Measurements from ENCODE around the gene PHKB.

DNA sequence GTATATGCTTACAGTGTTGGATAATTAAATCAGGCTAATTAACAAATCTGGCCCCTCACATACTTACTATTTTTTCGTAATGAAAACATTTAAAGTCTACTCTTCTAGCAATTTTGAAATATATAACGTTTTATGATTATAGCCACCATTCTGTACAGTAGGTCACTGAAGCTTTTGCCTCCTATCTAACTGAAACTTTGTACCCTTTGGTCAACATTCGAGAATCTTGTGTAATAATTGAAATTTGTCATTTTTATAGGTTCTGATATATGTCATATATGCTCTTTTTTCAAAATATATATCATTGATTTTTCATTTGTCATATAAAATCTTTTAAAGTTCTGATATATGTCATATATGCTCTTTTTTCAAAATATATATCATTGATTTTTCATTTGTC is 12.7 kb downstream of the PHKB start:
- TF ChIP-seq POLR2A (IDR thresholded peaks at IDR 0.05), result no peak
- TF ChIP-seq, protein P1, sequence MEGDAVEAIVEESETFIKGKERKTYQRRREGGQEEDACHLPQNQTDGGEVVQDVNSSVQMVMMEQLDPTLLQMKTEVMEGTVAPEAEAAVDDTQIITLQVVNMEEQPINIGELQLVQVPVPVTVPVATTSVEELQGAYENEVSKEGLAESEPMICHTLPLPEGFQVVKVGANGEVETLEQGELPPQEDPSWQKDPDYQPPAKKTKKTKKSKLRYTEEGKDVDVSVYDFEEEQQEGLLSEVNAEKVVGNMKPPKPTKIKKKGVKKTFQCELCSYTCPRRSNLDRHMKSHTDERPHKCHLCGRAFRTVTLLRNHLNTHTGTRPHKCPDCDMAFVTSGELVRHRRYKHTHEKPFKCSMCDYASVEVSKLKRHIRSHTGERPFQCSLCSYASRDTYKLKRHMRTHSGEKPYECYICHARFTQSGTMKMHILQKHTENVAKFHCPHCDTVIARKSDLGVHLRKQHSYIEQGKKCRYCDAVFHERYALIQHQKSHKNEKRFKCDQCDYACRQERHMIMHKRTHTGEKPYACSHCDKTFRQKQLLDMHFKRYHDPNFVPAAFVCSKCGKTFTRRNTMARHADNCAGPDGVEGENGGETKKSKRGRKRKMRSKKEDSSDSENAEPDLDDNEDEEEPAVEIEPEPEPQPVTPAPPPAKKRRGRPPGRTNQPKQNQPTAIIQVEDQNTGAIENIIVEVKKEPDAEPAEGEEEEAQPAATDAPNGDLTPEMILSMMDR (IDR thresholded peaks at IDR 0.05), result no peak

All from lower leg skin (tissue), 3 donors.